ENCODE measurements around the gene MAP3K2. TPM values are rescaled to one million over a fixed set of nuclear protein-coding genes. Genes with fewer than 3 reads are reported as not detected.

MAP3K2 gene
- total and polyA plus RNA-seq, 2 experiments from 2014 or later, result 10.2 to 23.5 TPM

DNA sequence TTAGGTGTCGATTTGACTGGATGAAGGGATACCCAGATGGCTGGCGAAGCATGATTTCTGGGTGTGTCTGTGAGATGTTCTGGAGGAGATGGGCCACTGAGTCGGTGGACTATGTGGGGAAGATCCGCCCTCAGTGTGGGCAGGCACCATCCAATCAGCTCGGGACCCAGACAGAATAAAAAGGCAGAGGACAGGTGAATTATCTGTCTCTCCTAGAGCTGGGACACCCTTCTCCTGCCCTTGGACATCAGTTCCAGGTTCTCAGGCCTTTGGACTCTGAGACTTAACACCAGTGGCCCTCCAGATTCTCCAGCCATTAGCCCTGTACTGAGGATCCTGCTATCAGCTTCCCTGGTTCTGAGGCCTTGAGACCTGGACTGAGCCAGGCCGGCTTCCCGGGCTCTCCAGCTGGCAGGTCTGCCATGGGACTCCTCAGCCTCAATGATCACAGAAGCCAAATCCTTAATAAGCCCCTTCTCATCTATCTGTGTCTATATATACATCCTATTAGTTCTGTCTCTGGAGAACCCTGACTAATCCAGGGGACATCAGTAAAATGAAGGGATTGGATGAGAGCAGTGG is 42.2 kb upstream of the MAP3K2 start:
- no peaks in the 10 kb centered on the region for H3K9me3 Mint-ChIP-seq
- Histone ChIP-seq H3F3A (replicated peaks; ENCODE audit: low read depth) (no peaks in the 10 kb centered on the region), H3K79me2 (replicated peaks; ENCODE audit: insufficient read depth) (no peaks in the 10 kb centered on the region), H3K27me3 (ENCODE audit: insufficient read depth) (no peaks in the 10 kb centered on the region), H3K4me3 (no peak overlapping the region), H3K27ac (ENCODE audit: low read depth) (no peak overlapping the region), H2AFZ (no peak overlapping the region), H3K4me1 (ENCODE audit: insufficient read depth) (peaks cover 5% of the 10 kb centered on the region; the same call in 1 of the 2 replicates), H3K4me2 (no peak overlapping the region), H4K20me1 (replicated peaks; ENCODE audit: insufficient read depth) (no peaks in the 10 kb centered on the region), H3K36me3 (ENCODE audit: insufficient read depth) (no peaks in the 10 kb centered on the region), H3K9me2 (ENCODE audit: insufficient read depth) (no peaks in the 10 kb centered on the region)
- ATAC-seq, result no peak
- TF ChIP-seq JUNB (IDR thresholded peaks at IDR 0.05; ENCODE audit: unreplicated experiment) (no peak), EZH2phosphoT487 (IDR thresholded peaks at IDR 0.05; ENCODE audit: unreplicated experiment) (no peak), ZNF114 (CRISPR knock-in tag; IDR thresholded peaks at IDR 0.05) (no peak), ZNF331 (CRISPR knock-in tag; IDR thresholded peaks at IDR 0.05; ENCODE audit: low read depth) (no peak), POLR2AphosphoS5 (IDR thresholded peaks at IDR 0.05; ENCODE audit: low read depth) (no peak), CTCF (conservative IDR thresholded peaks at IDR 0.05; ENCODE audit: low read depth in 2 of 2) (no peak), REST (IDR thresholded peaks at IDR 0.05; ENCODE audit: unreplicated experiment) (no peak), NANOG (IDR thresholded peaks at IDR 0.05; ENCODE audit: borderline replicate concordance) (no peak), STAT1 (IDR thresholded peaks at IDR 0.05; ENCODE audit: unreplicated experiment) (no peak), EZH2 (IDR thresholded peaks at IDR 0.05; ENCODE audit: low read depth, unreplicated experiment) (no peak), CREB1 (CRISPR knock-in tag; IDR thresholded peaks at IDR 0.05; ENCODE audit: low read depth) (no peak), ETS1 (IDR thresholded peaks at IDR 0.05) (no peak)
- TF ChIP-seq, protein P1, sequence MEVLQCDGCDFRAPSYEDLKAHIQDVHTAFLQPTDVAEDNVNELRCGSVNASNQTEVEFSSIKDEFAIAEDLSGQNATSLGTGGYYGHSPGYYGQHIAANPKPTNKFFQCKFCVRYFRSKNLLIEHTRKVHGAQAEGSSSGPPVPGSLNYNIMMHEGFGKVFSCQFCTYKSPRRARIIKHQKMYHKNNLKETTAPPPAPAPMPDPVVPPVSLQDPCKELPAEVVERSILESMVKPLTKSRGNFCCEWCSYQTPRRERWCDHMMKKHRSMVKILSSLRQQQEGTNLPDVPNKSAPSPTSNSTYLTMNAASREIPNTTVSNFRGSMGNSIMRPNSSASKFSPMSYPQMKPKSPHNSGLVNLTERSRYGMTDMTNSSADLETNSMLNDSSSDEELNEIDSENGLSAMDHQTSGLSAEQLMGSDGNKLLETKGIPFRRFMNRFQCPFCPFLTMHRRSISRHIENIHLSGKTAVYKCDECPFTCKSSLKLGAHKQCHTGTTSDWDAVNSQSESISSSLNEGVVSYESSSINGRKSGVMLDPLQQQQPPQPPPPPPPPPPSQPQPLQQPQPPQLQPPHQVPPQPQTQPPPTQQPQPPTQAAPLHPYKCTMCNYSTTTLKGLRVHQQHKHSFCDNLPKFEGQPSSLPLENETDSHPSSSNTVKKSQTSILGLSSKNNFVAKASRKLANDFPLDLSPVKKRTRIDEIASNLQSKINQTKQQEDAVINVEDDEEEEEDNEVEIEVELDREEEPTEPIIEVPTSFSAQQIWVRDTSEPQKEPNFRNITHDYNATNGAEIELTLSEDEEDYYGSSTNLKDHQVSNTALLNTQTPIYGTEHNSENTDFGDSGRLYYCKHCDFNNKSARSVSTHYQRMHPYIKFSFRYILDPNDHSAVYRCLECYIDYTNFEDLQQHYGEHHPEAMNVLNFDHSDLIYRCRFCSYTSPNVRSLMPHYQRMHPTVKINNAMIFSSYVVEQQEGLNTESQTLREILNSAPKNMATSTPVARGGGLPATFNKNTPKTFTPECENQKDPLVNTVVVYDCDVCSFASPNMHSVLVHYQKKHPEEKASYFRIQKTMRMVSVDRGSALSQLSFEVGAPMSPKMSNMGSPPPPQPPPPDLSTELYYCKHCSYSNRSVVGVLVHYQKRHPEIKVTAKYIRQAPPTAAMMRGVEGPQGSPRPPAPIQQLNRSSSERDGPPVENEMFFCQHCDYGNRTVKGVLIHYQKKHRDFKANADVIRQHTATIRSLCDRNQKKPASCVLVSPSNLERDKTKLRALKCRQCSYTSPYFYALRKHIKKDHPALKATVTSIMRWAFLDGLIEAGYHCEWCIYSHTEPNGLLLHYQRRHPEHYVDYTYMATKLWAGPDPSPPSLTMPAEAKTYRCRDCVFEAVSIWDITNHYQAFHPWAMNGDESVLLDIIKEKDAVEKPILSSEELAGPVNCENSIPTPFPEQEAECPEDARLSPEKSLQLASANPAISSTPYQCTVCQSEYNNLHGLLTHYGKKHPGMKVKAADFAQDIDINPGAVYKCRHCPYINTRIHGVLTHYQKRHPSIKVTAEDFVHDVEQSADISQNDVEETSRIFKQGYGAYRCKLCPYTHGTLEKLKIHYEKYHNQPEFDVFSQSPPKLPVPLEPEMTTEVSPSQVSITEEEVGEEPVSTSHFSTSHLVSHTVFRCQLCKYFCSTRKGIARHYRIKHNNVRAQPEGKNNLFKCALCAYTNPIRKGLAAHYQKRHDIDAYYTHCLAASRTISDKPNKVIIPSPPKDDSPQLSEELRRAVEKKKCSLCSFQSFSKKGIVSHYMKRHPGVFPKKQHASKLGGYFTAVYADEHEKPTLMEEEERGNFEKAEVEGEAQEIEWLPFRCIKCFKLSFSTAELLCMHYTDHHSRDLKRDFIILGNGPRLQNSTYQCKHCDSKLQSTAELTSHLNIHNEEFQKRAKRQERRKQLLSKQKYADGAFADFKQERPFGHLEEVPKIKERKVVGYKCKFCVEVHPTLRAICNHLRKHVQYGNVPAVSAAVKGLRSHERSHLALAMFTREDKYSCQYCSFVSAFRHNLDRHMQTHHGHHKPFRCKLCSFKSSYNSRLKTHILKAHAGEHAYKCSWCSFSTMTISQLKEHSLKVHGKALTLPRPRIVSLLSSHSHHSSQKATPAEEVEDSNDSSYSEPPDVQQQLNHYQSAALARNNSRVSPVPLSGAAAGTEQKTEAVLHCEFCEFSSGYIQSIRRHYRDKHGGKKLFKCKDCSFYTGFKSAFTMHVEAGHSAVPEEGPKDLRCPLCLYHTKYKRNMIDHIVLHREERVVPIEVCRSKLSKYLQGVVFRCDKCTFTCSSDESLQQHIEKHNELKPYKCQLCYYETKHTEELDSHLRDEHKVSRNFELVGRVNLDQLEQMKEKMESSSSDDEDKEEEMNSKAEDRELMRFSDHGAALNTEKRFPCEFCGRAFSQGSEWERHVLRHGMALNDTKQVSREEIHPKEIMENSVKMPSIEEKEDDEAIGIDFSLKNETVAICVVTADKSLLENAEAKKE (CRISPR knock-in tag; IDR thresholded peaks at IDR 0.05), result no peak
- no peaks in the 10 kb centered on the region for H3K36me3 Mint-ChIP-seq (ENCODE audit: low read depth)
- H3K4me3 Mint-ChIP-seq, result no peak overlapping the region
- H3K27me3 Mint-ChIP-seq (ENCODE audit: insufficient read depth, low read depth, poor library complexity), result peaks cover 13% of the 10 kb centered on the region
- H3K27ac Mint-ChIP-seq, result no peak overlapping the region; the same call in 1 of the 2 replicates
- peaks cover 5% of the 10 kb centered on the region for H3K4me1 Mint-ChIP-seq
- no peak for DNase-seq (ENCODE audit: low spot score)
